ENCODE data around the gene FRRS1L.

Gene FRRS1L

GRCh38 chr9:109203761-109204360 lies 36.8 kb upstream of the FRRS1L start:
- DNase-seq (ENCODE audit: low read depth) = no peak
- no peak for TF ChIP-seq CTCF (IDR thresholded peaks at IDR 0.05; ENCODE audit: low read depth, low read length, missing control alignments)
- H3K4me3 ChIP-seq (ENCODE audit: low read depth, low read length) = no peak overlapping the region

- TF ChIP-seq CTCF (IDR thresholded peaks at IDR 0.05; ENCODE audit: low read depth, low read length, missing control alignments) = no peak
- no peak overlapping the region for H3K4me3 ChIP-seq (ENCODE audit: low read depth, low read length)
- DNase-seq (ENCODE audit: low read depth) = no peak
These were observed 32.6 kb upstream of the FRRS1L start for GRCh38 chr9:109199676-109200075.

- TF ChIP-seq CTCF (IDR thresholded peaks at IDR 0.05; ENCODE audit: low read depth, low read length, missing control alignments) = peak; percentile 53
- no peak overlapping the region for H3K4me3 ChIP-seq (ENCODE audit: low read depth, low read length)
- DNase-seq (ENCODE audit: low read depth) = no peak
These were observed 31.8 kb upstream of the FRRS1L start for GRCh38 chr9:109198736-109199382.

GRCh38 chr9:109193974-109194556 lies 27.0 kb upstream of the FRRS1L start:
- no peak for TF ChIP-seq CTCF (IDR thresholded peaks at IDR 0.05; ENCODE audit: low read depth, low read length, missing control alignments)
- no peak overlapping the region for H3K4me3 ChIP-seq (ENCODE audit: low read depth, low read length)
- DNase-seq (ENCODE audit: low read depth) = no peak

GRCh38 chr9:109192732-109193361 lies 25.8 kb upstream of the FRRS1L start:
- no peak overlapping the region for H3K4me3 ChIP-seq (ENCODE audit: low read depth, low read length)
- DNase-seq (ENCODE audit: low read depth) = no peak
- peak; percentile 49 for TF ChIP-seq CTCF (IDR thresholded peaks at IDR 0.05; ENCODE audit: low read depth, low read length, missing control alignments)

DNA sequence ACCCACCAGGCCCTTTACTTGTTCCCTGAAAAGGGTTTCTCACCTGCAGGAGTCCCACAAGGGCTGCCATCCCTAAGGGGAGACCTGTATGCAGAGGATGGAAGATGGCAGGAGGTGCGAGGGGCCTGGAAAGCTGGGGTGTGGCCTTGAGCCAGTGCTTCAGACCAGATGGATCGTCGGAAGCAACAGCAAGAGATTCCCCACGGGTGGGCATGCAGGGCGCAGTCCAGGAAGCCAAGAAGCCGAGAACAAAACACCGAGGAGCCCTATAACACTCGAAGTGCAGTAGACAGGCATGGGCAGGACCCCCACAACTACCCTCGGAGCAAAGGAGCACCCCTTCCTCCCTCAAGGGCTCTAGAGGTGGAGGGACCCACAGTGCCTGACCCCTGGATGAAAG lies 24.7 kb upstream of the FRRS1L start:
- H3K4me3 ChIP-seq (ENCODE audit: low read depth, low read length) = no peak overlapping the region
- DNase-seq (ENCODE audit: low read depth) = no peak
- no peak for TF ChIP-seq CTCF (IDR thresholded peaks at IDR 0.05; ENCODE audit: low read depth, low read length, missing control alignments)
